ENCODE results near the gene ADAMTS18.

DNA sequence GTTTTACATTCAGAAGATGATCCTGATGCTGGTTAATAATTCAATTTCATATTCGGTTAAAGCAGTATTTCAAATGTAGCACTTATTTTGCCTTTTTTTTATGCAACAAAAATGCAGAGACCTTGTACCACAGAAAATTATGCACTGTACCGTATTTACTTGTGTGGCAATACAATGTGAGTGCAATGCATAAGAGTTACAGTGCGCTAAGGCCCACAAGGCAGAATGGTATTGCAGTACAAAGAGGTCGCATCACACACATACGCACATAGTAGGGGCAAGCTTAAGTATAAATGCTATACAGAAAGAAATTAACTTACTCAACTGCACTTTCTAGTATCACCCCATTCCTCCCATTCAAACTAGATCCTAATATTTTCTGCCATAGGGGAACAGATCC, 132.6 kb downstream of the ADAMTS18 start:
- TF ChIP-seq POLR2AphosphoS5 (IDR thresholded peaks at IDR 0.05; ENCODE audit: low read depth, low read length) (no peak), SIN3A (IDR thresholded peaks at IDR 0.05; ENCODE audit: borderline replicate concordance, insufficient read depth, low read length) (no peak)
